ENCODE data around the gene LTBP2.

LTBP2 gene

DNA sequence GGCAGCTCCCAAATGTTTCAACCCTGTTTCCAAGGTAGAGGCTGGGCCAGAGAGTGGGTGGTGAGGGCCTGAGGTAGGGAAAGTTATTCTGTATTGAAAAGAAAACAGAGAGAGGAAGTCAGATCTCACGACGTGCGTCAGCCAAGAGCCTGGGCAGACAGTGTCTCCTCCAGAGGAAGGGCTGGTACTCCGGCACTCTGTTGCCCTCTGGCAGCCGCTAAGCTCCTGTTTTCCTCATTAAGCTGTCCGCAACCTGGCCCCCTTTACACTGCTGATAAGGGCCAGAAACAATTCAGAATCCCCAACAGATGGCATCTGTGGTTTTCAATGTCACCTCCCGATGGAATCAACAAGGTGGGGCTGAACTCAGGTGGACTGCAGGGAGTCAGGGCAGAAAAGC lies 26.0 kb upstream of the LTBP2 start:
- TF ChIP-seq, protein P1, sequence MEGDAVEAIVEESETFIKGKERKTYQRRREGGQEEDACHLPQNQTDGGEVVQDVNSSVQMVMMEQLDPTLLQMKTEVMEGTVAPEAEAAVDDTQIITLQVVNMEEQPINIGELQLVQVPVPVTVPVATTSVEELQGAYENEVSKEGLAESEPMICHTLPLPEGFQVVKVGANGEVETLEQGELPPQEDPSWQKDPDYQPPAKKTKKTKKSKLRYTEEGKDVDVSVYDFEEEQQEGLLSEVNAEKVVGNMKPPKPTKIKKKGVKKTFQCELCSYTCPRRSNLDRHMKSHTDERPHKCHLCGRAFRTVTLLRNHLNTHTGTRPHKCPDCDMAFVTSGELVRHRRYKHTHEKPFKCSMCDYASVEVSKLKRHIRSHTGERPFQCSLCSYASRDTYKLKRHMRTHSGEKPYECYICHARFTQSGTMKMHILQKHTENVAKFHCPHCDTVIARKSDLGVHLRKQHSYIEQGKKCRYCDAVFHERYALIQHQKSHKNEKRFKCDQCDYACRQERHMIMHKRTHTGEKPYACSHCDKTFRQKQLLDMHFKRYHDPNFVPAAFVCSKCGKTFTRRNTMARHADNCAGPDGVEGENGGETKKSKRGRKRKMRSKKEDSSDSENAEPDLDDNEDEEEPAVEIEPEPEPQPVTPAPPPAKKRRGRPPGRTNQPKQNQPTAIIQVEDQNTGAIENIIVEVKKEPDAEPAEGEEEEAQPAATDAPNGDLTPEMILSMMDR (conservative IDR thresholded peaks at IDR 0.05; ENCODE audit: low read length) = no peak
- DNase-seq (ENCODE audit: low read depth) = no peak

DNA sequence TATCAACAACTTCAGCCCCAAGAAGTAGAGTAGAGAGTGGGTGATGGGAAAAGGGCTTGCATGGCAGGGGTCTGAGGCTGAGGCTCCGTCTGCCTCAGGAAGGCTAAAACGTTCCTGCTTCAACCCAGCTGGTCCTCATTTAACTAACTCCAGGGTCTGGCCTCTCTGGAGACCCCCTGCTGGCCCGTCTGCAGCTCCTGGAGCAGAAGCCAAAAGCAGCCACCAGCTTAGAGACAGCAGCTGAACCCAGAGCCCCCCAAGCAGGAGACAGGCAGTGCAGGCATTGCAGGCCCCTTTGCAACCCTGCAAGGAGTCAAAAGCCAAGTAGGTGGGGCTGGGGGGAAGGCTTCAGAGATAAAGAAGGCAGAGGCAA lies 25.1 kb upstream of the LTBP2 start:
- DNase-seq (ENCODE audit: low read depth) = no peak
- TF ChIP-seq, protein P1 (conservative IDR thresholded peaks at IDR 0.05; ENCODE audit: low read length) = no peak
- no peak overlapping the region for H3K4me3 ChIP-seq (ENCODE audit: low read length)

More for the DNA sequence above, 26.0 kb upstream of the LTBP2 start:
- no peak overlapping the region for H3K4me3 ChIP-seq (ENCODE audit: low read length)

DNA sequence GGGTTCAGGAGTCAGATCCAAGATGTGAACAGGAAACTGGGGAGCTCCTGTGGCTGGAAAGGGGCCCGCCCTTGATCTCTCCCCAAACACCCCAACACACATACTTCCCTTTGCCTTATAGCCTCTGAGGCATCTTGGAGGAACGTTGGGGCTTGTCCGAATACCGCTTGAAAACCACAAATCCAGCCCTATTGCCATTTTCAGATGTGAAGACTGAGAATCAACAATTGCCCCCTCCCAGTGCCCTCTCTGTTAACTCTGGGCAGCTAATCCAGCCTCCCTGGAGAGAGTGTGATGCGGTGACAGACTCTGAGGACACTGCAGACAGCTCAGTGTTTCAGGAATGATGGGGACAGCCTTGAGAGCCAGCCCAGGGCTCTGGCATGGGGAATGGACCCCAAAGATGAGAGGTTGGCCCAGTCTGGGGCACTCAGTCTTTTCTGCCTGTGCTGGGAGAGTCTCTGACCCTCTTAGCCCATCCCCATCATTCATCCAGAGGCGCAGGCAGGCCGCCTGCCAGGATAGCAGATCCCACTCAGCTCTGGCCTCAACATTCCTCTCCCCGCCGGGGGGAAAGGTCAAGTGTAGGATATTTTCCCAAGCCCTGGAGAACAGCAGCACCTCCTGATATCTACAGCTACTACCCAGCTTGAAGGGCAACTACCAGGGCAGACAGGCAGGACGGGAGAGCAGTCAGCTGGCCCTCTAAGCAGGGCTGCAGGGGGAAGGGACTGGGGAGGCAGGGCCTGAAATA lies 24.6 kb upstream of the LTBP2 start:
- TF ChIP-seq, protein P1 (conservative IDR thresholded peaks at IDR 0.05; ENCODE audit: low read length) = no peak
- DNase-seq (ENCODE audit: low read depth) = peak; percentile 66
- H3K4me3 ChIP-seq (ENCODE audit: low read length) = no peak overlapping the region

DNA sequence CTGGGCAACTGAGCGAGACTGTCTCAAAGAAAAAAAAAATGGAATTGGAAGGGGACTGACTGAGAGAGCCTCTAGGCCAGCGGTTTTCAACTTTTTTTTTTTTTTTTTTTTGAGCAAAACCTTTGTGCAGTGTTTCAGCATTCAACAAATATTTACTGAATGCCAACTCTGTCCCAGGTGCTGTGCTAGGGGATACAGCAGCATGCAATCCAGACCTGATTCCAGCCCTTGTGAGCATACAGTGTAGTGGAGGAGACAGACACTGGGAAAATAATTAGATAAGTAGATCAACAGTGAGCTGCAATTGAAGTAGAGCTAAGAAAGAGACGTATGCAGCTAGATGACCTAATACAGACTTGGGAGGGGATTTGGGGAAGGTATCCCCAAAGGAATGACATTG lies 23.8 kb upstream of the LTBP2 start:
- H3K4me3 ChIP-seq (ENCODE audit: low read length) = no peak overlapping the region
- DNase-seq (ENCODE audit: low read depth) = no peak
- TF ChIP-seq, protein P1 (conservative IDR thresholded peaks at IDR 0.05; ENCODE audit: low read length) = no peak

DNA sequence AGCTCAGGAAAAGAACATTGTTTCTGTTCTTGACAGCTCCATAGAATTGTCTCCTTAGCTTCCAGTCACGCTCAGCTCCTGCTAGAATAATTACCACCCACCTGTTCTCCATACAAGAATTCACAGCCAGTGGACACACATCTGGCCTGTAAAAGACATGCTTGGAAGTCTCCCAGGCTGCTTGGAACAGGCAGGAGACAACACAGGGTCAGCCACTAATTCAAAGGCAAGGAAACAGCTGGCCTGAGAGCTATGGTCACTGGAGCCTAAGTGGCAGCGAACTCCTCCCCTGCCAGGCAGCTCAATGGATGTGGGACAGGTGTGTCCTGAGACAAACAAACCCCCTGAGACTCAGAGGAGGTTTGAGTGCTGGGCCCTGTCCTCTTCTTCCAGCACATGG lies 22.9 kb upstream of the LTBP2 start:
- TF ChIP-seq, protein P1 (conservative IDR thresholded peaks at IDR 0.05; ENCODE audit: low read length) = no peak
- H3K4me3 ChIP-seq (ENCODE audit: low read length) = no peak overlapping the region
- peak; percentile 67 for DNase-seq (ENCODE audit: low read depth)

DNA sequence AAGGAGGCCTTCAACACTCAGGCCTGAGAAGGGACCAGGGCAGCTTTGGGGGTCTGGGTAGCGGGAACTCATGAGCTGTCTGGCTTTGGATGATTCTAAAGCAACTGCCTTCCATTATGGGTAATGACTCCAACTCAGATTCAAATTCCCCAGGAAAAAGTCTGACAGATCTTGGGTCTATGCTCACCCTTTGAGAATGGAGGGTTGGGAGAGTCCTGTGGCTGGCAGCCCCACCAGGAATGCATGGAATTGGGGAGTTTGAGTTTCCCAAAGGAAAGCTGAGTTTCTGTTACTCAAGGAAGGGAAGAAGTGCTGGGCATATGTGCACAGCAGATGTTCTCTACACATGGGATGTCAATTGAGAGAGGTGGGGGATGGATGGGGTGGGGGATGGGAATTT lies 22.4 kb upstream of the LTBP2 start:
- no peak overlapping the region for H3K4me3 ChIP-seq (ENCODE audit: low read length)
- TF ChIP-seq, protein P1 (conservative IDR thresholded peaks at IDR 0.05; ENCODE audit: low read length) = no peak
- DNase-seq (ENCODE audit: low read depth) = peak; percentile 89

DNA sequence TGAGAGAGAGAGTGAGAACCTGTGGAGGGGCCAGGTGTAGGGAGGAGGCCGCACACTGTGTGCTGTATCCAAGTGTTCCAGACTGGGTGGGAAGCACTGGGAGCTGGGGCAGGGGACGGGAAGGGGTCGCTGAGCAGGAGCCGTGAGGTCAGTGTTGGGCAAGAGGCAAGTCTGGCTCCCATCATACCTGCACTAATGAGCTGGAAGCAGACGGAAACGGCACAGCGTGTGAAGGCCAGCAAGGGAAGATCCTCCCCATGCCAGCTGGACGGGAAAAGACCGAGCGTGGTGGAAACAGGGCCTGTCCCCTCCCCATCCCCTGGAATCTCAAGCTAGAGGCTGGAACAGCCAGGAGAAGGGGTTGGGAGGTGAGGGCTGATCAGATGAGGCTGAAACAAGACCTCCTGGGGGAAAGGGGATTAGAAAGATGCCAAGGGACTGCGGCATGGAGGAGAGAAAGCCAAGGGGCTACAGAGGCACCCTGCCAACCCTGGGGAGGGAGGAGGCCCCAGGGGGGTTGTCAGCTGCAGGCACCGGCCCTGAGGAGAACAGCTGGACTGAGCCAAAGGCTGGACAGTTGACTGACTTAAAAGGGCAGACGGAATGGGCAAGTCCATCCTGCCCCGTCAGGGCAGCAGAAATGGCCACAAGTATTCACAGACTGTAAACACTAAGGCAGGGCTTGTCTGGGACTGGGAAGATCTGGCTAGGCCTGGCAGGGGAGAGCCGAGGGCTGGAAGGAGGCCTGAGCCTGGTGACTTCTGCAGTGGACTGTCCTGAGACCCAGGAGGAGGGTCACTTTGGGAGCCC lies 19.0 kb upstream of the LTBP2 start:
- TF ChIP-seq, protein P1 (conservative IDR thresholded peaks at IDR 0.05; ENCODE audit: low read length) = no peak
- DNase-seq (ENCODE audit: low read depth) = no peak
- no peak overlapping the region for H3K4me3 ChIP-seq (ENCODE audit: low read length)
